VCaP (cell line): ENCODE measurements around the gene CTNNA2.

Experiments used
- H3K27ac ChIP-seq: fragments of 450-650 bp; 2 replicates; pipeline ENCODE4 v1.5.1; 2017
- TF ChIP-seq, protein P1 (sequence below): fragments of 450-650 bp; conservative IDR thresholded peaks from 2 replicates; pipeline ENCODE4 v1.5.1; 2017; ENCODE audit warnings: mild to moderate bottlenecking, moderate library complexity

CTNNA2 gene

DNA sequence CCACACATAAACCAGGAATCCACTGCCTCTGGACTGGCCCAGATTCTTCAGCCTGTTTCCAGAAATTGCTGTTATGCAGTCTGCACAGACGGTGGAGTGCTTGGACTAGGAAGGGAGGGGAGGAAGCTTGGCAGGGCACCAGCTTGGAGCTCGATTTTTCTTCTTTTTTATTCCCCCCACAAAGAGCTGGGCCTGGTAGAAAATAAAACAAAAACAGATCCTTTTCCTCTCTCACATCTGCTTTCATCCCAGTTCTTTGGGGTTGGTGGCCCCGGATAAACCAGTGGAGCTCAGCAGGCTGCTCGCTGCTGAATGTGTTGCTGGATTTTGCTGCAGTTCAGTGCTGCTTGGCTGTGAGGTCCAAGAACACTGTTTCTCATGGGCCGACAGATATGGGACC lies 775.7 kb downstream of the CTNNA2 start:
- no peak overlapping the region for H3K27ac ChIP-seq
- TF ChIP-seq, protein P1, sequence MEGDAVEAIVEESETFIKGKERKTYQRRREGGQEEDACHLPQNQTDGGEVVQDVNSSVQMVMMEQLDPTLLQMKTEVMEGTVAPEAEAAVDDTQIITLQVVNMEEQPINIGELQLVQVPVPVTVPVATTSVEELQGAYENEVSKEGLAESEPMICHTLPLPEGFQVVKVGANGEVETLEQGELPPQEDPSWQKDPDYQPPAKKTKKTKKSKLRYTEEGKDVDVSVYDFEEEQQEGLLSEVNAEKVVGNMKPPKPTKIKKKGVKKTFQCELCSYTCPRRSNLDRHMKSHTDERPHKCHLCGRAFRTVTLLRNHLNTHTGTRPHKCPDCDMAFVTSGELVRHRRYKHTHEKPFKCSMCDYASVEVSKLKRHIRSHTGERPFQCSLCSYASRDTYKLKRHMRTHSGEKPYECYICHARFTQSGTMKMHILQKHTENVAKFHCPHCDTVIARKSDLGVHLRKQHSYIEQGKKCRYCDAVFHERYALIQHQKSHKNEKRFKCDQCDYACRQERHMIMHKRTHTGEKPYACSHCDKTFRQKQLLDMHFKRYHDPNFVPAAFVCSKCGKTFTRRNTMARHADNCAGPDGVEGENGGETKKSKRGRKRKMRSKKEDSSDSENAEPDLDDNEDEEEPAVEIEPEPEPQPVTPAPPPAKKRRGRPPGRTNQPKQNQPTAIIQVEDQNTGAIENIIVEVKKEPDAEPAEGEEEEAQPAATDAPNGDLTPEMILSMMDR = 0 out of 2 replicates have a peak, but pooled peaks have one; percentile 20

DNA sequence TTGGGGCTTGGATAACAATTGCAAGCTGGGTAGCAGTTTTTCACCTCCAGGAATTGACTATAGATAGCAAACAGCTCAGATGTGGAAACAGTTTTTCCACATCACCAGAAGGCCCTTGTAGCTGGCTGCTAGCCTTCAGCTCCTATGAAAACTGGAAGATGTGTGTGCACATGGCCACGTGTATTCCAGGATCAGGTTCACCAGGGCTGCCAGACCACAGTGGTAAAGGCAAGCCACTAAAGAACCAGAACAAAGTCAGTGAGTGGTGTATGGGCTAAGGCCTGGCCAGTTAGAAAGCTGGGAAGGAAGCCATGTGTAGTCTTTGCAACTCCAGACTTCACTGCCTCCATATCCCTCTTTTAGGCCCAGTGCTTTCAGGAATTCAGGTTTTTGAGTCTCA lies 778.8 kb downstream of the CTNNA2 start:
- TF ChIP-seq, protein P1 = no peak
- H3K27ac ChIP-seq = no peak overlapping the region

DNA sequence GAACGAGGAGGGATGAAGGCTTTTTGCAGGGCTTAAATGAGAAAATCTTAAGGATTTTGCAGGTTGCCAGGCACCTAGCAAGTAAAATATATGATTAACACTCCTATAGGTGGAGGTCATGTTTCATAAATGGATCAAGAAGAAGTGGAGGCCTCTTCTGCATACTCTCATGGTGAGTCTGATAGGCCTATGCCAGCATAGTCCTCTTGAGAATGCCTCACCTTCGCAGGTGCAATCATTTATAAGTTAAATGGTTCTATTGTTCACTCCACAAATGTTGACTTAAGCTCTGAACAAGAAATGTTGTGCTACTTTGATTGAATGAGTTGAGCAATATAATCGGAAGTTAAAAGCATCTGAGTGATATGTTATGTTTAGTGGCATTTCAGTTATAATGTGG lies 779.6 kb downstream of the CTNNA2 start:
- TF ChIP-seq, protein P1 = no peak
- no peak overlapping the region for H3K27ac ChIP-seq

DNA sequence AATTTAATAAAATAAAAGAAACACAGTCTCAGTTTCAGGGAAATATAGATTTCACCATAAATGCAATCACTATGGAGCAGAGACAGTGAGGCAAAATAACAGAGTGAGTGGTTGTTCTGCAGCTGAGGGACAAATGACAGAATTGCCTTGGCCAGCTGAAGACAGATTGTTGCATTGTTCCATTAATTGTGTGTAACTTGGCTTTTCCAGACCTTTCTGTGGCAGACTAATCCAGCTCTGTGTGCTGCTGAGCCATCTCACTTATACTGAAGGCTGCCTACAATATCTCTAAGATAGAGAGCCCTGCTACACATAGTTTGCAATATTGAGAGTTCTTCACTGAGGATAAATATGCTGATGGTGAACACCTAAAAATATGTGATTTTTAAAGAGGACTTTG lies 780.2 kb downstream of the CTNNA2 start:
- TF ChIP-seq, protein P1 = no peak

DNA sequence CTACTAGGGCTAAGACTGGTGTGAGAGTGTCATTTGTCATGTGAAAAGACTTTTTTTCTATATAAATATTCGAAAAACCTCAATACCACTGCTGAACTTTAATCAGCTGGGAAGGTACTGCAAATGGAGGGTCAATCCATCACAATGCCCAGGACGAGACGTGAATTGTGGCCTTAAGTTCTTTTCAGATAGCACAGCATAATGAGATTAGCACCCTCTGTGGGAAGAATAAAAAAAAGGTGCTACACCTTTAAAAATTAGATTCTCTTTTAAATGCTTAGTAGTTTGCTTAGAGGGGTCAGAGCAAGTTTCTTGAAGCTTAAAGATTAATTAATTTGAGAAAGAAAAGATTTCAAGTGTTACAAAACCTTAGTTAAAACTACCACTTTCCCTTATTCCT lies 786.1 kb downstream of the CTNNA2 start:
- TF ChIP-seq, protein P1 = no peak
- no peak overlapping the region for H3K27ac ChIP-seq

More for the DNA sequence above, 780.2 kb downstream of the CTNNA2 start:
- no peak overlapping the region for H3K27ac ChIP-seq

DNA sequence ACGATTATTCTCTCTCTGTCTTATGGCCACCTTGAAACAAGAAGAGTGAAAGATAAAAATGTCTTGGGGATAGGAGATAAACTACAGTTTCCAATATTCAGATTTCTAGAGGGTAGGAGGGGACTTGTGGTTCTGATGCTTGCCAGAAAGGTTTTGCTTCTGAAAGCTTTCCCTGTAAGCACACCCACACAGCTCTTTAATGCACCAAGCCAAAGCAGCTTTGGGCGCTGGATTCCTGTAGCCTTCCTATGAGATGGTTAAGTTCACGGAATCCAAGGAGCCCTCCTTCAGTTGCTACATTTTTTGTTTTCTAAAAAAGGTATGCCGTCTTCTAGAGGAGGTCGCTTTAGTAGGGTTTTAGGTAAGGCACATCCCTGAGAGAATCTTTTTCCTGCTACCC lies 786.8 kb downstream of the CTNNA2 start:
- no peak overlapping the region for H3K27ac ChIP-seq
- TF ChIP-seq, protein P1 = no peak

DNA sequence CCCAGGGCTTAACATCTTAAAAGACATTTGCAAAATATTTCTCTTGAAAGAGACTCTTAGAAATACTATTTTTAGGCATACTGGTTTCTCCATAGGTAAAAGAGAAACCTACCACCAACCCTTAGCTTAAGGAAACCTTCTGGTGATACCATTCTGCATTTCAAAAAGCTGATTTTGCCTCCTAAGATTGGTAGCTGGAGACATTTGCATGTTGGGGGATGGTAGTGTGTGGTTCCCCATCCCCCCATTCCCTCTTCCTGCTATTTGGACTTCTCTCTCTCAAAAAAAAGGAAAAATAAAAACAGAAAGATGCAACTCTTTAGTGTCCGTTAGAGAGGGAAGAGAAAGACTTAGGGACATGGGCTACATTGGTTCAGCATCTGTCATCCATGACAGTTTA lies 787.5 kb downstream of the CTNNA2 start:
- no peak overlapping the region for H3K27ac ChIP-seq
- TF ChIP-seq, protein P1 = no peak

DNA sequence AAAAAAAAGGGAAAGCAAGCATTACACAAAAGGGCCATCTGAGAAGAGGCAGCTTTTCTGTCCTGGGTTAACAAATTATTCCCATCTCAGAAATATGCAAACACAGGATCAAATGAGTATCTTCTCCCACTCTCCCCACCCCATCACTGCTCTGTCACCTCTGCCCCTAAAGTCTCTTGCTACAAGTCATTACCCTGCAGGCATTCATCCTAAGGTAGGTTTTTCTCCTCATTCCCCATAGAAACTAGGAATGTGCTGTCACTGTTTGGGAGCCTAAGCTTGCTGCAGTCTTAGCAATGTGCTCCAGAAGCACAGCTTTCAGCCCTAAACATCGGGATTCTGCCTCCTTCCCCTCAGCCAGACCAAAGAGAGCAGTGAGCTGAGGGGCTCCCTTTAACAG lies 788.1 kb downstream of the CTNNA2 start:
- TF ChIP-seq, protein P1 = no peak
- no peak overlapping the region for H3K27ac ChIP-seq
